Measurements from ENCODE around the gene OPCML.

Gene OPCML

DNA sequence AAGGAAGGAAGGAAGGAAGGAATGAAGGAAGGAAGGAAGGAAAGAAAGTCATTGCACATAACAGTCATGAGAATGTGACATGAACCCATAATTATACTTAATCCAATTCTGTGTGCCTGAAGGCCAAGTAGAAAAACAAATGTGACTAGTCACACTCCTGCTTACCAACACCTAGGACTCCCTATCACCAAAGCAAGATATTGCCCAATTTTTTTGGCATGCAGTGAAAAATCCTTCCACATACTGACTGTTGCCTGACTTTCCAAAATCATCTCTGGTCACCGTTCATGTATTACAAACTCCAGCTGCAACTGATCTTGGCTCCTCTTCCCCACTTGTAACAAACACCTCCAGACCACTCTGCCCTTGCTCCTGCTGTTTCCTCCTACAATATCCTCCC is 516.8 kb downstream of the OPCML start:
- DNase-seq = no peak

DNA sequence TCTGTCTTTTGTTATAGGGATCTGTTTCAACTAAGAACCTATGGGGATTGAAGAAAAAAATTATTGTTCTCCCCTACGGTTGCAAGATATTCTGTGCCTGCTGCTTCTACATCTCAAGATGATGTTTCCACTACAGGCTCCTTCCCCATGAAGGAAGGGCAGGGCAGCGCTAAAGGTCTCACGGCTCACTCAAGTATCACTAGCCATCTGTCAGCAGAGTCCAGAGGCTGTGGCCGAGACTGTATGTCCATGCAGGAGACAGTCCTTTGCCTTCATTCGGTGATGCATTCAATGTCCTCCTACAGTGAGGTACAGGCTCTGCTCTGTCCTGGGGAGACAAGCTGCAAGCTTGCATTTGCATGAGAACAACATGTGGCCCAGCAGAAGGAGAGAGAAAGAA is 518.0 kb downstream of the OPCML start:
- DNase-seq = no peak

DNA sequence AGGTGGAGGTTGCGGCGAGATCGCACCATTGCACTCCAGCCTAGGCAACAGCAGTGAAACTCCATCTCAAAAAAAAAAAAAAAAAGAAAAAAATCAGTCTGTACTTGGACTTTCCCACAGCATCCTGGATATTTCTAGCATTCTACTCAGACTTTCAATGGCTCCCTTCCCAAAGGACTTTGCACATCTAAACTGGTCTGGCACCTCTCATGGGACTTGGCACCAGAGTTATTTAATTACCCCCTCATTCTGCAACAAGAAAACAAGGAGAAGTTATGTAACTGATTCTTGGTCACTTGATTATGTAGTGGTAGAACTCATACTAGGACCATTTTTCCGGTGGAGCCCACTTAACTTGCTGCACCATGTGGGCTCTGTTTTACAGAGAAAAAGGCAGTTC is 519.5 kb downstream of the OPCML start:
- DNase-seq = no peak

DNA sequence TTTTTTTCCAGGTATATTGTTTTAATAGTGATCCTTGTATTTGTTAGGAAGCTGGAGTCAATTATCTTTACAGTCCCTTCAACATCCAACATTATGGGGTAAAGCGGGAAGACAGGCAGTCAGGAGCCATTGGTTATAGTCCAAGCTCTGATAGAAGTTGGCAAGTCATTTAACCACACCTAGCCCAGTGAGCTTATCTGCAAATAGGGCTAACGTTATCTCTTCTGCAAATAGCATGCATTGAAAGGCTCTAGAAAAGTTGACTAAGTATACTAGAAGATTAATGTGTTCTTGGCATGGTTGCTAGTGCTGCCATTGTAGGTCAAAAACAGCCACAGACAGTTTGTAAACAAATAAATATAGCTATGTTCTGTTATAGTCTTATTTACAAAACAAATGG is 520.7 kb downstream of the OPCML start:
- DNase-seq = no peak

DNA sequence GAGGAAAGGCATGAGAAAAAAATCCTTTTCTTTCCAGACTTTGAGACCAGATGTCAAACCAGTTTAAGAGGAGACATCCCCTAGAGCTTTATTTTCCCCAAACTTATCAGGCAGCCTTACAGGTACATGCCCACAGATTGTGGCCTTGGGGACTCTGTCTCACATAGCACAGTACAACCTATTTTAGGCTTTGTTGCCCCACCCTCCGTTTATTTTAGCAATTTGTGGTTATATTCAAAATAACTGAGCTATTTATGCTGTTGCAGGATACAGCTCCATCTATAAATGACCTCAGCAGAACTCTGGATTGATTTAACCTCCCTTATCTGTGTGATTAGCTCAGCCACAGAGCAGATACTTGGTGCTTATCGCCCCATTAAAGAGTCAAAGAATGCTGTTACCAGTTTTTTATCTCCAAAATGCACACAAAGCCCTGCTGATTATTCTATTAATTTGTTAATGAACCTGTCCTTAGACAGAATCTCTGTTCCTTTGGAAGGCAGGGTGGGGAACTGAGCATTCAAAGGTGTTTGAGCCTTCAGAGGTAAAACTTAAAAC is 525.2 kb downstream of the OPCML start:
- no peak for DNase-seq

DNA sequence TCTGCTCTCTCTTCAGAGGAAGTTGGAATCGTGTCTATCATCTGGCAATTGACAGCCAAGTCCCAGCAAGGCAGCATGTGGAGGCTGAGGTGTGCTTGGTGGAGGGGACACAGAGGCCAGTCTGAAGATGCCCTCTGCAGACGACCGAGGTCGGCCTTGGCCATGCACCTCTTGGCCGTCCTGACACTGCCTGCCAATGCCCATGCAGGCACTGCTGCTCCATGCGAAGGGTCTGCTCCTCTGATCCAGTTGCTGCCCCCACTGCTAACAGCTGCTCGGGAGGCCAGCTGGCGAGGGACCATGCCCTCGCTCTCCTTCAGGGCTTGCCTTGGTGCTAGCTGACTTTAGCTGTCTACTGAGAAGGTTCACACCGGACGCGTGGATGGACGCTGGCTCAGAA is 527.9 kb downstream of the OPCML start:
- no peak for DNase-seq

DNA sequence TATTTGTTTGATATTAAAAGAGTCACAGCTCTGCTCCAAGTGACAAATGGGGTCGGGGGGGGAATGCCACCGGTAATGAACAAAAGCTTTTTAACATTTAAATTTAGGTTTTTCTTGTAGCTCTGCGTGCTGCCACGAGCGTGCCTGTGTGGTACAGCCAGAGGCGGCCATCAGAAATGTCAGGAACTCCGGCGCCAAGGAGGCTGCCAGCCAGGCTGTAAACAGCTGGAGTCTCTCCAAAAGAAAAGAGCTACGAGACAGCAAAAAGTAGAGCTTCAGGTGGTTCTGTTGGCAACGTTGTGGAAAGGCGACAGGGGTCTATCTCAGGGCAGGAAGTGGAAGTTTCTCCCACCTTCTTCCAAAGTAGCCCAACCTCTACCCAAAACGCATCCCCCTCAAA is 532.8 kb downstream of the OPCML start:
- no peak for DNase-seq

DNA sequence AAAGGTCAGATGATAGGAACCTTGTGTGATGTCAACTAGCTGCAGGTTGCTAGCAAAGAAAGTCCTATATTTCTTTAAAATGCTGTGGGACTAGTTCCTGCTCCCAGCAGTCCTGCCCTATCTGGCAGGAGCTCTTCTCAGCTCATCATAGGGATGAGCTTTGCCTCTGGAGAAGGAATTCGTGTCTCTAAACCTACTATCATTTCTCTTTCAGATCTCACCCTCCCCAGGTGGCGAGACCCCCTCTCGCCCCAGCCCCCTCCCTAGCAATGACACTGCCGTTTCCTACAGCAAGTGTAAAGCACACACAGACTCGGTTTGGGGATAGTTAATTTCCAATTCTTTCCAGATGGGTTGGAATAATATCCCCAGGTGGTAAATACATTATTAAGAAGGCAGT is 533.3 kb downstream of the OPCML start:
- DNase-seq = no peak

DNA sequence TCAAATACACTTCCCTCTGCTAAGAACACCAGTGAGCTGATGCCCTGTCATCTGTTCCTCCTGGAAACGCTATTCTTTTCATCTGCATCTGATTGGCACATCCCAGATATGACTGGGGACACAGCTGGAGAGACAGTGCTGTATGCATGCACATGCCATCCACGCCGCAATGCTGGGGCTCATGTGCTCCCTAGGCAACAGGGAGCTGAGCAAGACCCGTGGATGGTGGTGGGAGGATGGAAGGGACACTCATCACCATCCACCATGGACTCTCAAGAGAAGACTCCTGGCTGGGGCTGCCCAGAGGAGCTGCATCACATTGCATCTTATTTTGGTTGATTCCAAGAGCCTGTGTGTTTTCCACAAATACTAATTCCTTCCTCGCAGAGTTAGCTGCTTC is 534.9 kb downstream of the OPCML start:
- DNase-seq = no peak

DNA sequence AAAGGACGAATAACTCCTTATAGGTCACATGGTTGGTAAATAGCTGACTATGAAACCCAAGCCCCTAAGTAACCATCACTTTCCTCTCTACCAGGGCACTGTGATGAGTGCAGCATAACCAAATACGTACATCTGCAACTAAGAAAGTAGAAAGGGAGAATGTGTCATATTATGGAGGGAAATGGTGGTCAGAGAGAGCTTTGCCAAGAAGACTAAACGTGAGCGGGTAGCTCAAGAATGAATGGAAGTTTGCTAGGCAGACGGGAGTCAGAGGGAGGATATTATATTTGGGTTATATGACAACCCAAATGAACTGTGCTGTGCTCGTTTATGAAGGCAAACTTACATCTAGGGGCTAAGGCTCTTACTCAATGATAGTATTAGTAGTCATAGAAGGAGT is 537.3 kb downstream of the OPCML start:
- DNase-seq = no peak

DNA sequence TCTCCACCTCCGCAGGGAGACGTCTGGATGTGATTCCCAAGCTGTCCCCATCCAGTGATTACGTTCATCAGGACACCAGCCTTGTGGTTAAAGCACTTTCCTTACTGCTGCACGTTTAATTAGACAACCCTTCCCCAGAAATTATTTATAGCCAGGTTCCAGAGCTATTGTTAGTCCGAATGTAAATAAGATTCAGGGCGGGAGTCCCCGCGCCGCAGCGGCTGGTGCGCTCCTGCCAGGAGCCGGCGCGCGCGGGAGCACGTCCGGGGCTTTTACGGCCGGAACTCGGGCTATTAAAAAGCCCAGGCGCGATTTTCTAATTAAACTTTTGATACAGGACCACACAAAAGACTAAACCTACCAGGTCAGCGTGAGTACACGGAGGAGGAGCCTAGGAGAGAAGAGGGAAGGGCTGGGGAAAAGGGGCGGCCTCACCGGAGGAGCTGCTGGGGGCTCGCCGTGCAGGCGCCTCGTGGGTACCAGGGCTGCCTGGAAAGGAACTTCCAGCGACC is 538.3 kb downstream of the OPCML start:
- no peak for DNase-seq

DNA sequence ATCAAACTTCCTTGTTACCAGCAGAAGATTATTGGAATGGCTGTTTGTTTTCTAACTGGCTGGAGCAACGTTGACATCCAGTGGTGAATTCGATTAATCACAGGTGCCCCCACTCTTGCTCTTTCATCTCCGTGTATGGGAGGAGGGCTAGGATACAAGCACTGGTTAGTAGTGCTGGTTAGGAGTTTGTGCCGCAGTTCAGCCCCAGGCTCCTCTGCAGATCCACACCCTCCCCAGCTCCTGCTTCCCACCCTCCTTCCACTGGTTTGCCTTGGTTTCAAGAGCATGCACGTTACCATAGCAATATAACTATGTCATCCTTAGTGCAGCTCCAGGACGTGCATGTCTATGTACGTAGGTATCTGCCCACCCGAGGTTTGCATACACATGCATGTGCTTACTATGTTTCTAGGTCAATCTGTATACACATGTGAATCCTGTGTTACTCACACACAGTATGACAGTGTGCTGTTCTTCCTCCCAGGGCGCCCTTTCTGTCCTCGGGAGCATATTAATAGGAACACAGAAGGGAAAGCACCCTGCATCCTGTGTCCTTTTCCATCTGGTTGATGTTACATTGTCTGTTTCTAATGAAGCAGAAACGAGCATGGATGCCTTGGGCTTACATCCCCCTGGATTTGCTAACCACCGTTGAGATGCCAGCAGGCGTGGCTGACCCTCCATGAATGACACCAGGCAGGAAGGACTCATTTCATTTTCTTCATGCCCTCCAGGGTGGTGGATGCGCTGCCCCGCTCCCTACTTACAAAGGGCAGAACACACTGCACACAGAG is 539.3 kb downstream of the OPCML start:
- no peak for DNase-seq

DNA sequence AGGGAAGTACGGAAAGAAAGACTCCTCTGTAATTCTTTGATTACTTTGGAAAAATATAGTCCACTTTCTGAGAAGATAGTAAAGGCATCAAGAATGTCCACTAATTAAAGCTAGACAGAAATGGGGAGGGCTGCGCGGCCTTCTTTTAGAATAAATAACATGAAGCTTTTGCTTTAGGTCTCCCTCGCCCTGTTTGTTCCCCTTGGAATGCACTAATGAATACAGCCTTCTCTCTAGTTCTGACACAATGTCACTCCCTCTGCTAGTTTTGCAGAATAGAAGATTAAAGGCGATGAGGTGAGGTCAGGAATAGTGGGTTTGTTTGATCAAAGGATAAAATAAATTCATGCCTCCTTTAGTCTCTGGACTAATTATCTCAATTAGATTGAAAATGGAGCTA is 543.9 kb downstream of the OPCML start:
- DNase-seq = no peak

DNA sequence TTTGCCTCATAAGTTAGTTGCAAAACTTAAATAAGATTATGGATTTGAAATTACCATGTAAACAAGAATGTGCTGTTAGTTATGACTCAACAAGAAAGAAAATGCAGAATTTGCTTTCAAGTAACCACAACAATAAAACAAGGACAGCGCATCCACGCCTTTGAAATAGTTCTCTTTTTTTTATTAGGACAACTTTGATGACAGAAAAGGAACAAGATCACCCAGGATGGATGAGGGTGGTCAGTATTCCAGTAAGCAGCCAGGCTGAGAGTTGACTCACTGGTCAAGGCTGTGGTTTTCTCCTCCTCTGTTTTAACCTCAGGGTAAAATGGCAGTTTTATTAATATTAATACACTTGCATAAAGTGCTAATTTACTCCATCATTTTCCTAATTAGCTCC is 544.4 kb downstream of the OPCML start:
- no peak for DNase-seq

DNA sequence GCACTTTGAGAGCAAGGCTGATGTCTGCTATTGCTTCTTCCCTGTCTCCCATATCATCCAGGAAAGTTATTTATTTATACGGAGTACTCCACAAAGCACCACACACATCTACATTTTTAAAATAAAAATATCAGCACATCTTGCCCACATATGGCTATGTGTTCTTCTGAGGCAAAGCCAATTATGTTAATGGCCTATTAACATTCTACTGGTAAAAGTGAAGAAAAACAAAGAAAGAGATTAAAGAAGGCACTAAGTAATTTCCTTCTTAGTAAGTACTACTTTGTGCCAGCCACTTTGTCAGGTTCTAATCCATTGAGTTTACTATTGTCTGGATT is 548.7 kb downstream of the OPCML start:
- DNase-seq = no peak

DNA sequence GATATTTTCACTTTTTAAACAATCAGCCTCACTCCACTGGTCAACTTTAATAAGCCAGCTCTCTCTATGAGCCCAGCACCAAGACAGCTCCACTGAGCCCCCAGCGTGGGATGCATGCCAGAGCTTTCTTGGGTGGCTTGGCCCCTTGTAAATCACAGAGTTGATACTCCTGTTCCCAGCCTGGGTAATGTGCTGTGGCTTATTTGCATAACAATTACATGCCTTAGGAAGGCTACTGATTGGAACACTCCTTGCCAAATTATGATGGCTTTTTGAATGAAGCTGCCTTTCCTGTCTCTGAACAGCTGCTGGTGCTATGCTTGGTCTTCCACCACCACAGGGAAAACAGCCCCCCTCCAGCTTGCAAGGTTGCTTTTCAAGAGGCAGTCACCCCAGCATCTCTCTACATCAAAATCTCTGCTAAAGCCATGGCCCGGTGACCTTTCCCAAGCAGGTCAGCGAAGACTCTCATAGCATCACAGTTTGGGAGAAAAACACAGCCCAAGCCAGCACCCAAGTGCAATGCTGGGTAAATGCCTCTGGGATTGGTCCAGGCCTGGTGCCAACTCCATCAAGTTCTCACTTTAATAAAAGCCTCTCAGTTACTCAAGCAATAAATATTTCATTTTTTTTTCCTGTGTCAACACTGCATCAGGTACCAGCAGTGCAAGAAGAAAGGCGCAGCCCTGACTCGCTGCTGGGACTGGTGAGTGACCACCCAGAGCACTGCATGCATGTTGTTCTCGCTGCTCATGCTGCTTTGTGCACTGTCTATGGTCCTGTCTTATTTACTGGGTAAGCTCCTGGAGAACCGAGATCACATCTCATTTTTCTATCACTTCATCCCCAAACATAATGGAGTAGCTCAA is 549.3 kb downstream of the OPCML start:
- DNase-seq = no peak

DNA sequence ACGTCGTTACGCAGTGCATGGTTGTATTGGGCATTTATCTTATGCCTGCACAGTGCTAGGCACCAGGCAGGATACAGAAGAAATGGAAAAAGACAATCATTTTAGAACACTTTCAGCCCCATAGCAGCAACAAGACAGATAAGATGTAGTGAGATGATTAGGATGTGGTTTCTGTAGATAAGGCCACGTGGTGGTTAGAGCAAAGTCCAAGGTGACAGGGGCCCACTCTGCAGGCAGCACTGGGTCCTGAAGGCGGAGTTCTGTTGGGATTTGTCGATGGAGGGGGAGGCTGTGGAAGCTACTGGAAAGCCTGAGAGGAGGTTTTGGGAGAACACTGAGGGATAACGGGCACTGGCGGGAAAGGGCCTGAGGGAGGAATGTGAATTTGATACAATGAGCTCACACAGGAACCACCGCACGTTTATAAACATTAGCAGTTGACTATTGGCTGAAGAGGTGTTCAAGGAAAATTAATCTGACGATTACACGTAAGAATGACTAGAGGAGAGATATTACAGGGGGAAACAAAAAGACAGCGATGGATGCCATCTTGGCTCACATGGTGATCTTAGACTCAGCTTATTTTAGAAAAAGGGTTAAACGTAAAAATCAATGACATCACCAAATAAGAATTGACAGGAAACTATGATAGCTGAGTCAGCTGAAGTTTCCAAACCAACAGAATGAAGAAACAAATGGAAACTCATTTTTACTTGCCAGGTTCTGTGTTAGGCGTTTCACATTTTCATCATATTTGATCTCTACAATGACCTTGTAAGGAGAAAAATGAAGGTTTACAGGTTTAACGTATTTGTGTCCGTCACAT is 551.0 kb downstream of the OPCML start:
- no peak for DNase-seq

DNA sequence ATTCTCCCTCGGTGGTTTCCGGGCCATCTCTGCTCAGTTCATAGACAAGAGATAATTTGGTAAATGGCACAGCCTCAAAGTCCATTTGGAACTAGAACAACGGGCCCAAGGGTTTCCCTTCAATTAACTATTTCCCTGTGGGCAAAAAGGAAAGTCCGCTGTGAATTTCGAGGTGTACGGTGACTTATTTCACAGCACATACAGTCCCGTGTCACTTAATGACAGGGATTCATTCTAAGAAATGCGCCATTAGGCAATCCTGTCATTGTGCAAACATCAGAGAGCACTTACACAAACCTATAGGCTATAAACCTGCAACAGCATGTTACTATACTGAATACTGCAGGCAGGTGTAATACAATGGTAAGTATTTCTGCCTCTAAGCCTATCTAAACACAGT is 551.6 kb downstream of the OPCML start:
- DNase-seq = no peak

DNA sequence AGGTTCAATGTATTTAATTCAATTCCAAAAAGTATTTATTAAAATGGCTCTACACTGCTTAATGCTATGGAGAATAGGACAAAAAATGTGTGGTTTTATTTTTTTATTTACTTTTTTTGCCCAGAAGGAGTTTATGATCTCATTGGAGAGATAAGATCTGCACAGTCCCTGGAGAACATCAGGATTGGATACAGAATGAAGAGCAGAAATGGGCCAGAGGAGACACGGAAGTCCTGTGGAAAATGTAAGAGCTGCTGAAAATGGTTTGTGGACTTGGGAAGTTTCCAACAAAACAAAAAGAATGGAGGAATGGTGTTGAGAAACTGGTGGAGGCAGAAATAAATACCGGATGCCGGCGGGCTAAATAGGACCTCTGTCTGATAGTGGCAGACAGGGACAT is 554.6 kb downstream of the OPCML start:
- DNase-seq = no peak

DNA sequence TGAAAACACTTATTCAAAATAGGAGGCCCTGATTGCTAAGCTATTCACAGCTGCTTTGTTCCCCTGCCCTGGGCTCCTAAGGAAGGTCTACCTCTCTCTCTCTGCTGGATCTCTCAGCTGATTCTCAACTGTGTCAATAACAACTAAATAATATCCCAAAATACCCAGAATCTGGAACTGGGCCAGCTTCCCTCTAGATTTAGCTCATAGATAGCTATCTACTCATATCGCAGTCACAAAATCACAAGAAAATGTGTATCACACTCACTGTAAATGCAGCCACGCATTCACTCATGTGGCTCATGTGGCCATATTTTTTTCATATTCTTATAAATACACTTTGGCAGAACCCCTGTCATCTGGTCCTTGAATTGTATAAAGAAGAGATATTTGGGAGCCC is 555.1 kb downstream of the OPCML start:
- DNase-seq = no peak

DNA sequence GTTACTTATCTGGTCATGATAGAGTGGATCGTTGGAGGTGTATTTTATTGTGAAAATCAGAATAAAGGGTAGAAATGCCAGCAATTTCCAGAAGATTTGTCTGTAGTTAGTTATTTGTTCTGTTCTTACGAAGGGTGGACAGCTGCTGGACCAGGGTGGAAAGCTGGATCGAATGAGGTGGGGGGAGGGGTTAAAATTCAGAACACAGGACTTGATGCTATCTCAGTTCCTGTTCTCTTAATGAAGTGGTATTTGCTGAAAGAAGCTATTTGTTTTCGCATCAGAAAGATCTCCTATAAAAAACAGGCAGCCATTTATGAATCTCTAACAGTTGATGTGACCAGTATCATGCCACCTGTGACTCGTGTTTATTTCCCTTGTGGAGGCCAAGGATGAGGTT is 556.2 kb downstream of the OPCML start:
- DNase-seq = no peak

DNA sequence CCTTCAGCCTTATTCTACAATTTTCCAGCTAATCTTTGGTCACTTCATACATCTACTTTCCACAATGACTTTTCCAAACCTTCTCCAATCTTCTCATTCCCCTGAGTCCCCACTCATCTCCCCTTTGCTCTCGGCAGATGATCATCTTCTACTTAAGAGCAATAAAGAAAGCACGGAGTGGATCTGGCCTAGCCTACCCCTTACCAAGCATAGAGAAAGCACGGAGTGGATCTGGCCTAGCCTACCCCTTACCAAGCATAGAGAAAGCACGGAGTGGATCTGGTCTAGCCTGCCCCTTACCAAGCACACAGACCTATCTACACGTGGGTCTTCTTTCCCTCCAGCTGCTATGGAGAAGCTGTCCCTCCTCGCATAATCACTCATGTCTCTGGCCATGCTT is 558.6 kb downstream of the OPCML start:
- DNase-seq = no peak

DNA sequence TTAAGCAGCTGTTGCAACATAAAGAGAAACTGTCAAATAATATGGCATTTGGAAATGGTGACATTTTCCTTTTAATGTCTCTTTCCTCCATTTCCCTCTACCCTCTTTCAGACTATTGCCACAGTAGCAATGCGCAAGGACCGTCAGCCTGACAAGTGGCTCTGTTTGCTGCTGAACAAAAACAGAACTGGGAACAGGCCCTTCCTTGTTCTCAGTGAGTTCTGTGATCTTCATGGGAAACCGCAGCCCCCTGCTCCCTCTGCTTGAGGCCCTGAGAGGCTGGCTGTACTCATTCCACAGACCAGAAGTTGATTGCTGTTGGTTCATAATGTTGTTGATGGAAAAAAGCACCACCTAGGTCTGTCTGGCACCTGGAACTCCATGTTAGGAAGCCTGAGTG is 559.7 kb downstream of the OPCML start:
- no peak for DNase-seq

Data from bone marrow (tissue), 2 donors.